SK-N-MC (cell line): ENCODE results near the gene EFHD2.

Source experiments
- EZH2 ChIP-seq: fragments of 200-600 bp; sonication (generic); IDR thresholded peaks from one replicate; pipeline ENCODE4 v1.6.1; 2017; ENCODE audit warnings: antibody characterized with exemption
- FOXP2 ChIP-seq: optimal IDR thresholded peaks from 2 replicates; pipeline ENCODE3; 2011; ENCODE audit warnings: mild to moderate bottlenecking, moderate library complexity; ENCODE audit not compliant: insufficient read depth; ENCODE audit errors: extremely low read length, control extremely low read depth
- POLR2AphosphoS5 ChIP-seq: IDR thresholded peaks from 2 replicates; pipeline ENCODE4 v1.6.1; 2012; ENCODE audit warnings: mild to moderate bottlenecking, low read depth, low read length, borderline replicate concordance

GRCh38 chr1:15468145-15468544, 58.5 kb downstream of the EFHD2 start:
- TF ChIP-seq POLR2AphosphoS5: no peak
- no peak for TF ChIP-seq EZH2
- TF ChIP-seq FOXP2: no peak
